Measurements from ENCODE around the gene FAF1.
"Not testable (repeated sequence)": the region's sequence is repeated elsewhere in the genome, so short reads cannot be mapped to it uniquely, and the experiment has no call there.

The FAF1 gene

GRCh38 chr1:50719126-50719525, 240.9 kb downstream of the FAF1 start:
- no peak for TF ChIP-seq CTCF (conservative IDR thresholded peaks at IDR 0.05; ENCODE audit: low read depth, low read length)

GRCh38 chr1:50717327-50717726, 242.7 kb downstream of the FAF1 start:
- no peak for TF ChIP-seq CTCF (conservative IDR thresholded peaks at IDR 0.05; ENCODE audit: low read depth, low read length)
- no peak for DNase-seq (ENCODE audit: low read depth)
- no peak overlapping the region for H3K4me3 ChIP-seq (ENCODE audit: low read depth, low read length)

More at GRCh38 chr1:50719126-50719525, 240.9 kb downstream of the FAF1 start:
- DNase-seq (ENCODE audit: low read depth) = no peak
- no peak overlapping the region for H3K4me3 ChIP-seq (ENCODE audit: low read depth, low read length)

GRCh38 chr1:50716455-50716854, 243.6 kb downstream of the FAF1 start:
- DNase-seq (ENCODE audit: low read depth); H3K4me3 ChIP-seq (ENCODE audit: low read depth, low read length): not testable (repeated sequence)

GRCh38 chr1:50710099-50710498, 250.0 kb downstream of the FAF1 start:
- no peak for TF ChIP-seq CTCF (conservative IDR thresholded peaks at IDR 0.05; ENCODE audit: low read depth, low read length)
- no peak overlapping the region for H3K4me3 ChIP-seq (ENCODE audit: low read depth, low read length)
- no peak for DNase-seq (ENCODE audit: low read depth)

- no peak for DNase-seq (ENCODE audit: low read depth)
- TF ChIP-seq CTCF (conservative IDR thresholded peaks at IDR 0.05; ENCODE audit: low read depth, low read length) = no peak
- no peak overlapping the region for H3K4me3 ChIP-seq (ENCODE audit: low read depth, low read length)
These were observed 252.2 kb downstream of the FAF1 start for GRCh38 chr1:50707824-50708223.

- DNase-seq (ENCODE audit: low read depth) = peak; percentile 6
- no peak for TF ChIP-seq CTCF (conservative IDR thresholded peaks at IDR 0.05; ENCODE audit: low read depth, low read length)
- no peak overlapping the region for H3K4me3 ChIP-seq (ENCODE audit: low read depth, low read length)
These were observed 254.4 kb downstream of the FAF1 start for GRCh38 chr1:50705699-50706098.

GRCh38 chr1:50705041-50705440, 255.0 kb downstream of the FAF1 start:
- no peak for TF ChIP-seq CTCF (conservative IDR thresholded peaks at IDR 0.05; ENCODE audit: low read depth, low read length)
- peak; percentile 21 for DNase-seq (ENCODE audit: low read depth)
- H3K4me3 ChIP-seq (ENCODE audit: low read depth, low read length) = no peak overlapping the region

GRCh38 chr1:50704126-50704525, 255.9 kb downstream of the FAF1 start:
- peak; percentile 80 for TF ChIP-seq CTCF (conservative IDR thresholded peaks at IDR 0.05; ENCODE audit: low read depth, low read length)
- no peak overlapping the region for H3K4me3 ChIP-seq (ENCODE audit: low read depth, low read length)
- DNase-seq (ENCODE audit: low read depth) = peak; percentile 66
